ENCODE data around the gene FYB1.

The FYB1 gene

DNA sequence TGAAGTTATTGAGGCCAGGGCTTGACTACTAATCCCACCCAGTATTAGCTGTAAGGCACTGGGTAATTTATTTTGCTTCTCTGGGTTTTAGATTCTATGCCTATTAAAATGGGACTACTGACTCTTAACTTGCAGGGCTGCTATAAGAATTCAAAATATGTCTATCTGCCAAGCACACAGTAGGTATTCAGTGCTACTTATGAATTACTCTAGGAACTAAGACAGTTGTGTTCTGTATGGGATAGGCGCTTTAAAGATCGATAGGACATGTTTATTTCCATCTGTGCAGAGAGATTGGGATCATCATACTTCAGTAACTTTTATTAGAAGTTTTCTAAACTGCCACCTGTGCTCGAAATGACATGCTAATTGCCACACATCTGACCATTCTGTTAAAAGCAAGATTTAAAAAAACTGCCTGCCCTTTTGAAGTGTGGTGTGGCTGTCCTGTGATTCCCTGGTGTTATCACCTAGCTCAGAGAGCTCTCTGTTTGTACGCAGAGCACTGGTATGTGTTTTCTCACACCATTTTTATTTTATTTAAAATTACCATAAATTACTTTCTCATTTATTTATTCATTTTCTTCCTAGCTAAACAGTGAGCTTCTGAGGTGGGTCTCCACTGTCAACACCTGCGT is 58.7 kb downstream of the FYB1 start:
- no peak overlapping the region for H3K4me3 ChIP-seq (ENCODE audit: low read depth in 1 of 2, low read length in 2 of 2)
- no peaks in the 10 kb centered on the region for H3K9me3 ChIP-seq (ENCODE audit: control insufficient read depth in 1 of 2, low read length in 2 of 2)
- no peaks in the 10 kb centered on the region for H3K27me3 ChIP-seq (ENCODE audit: control insufficient read depth in 1 of 2, insufficient read depth in 2 of 2, low read length in 2 of 2)
- H3K36me3 ChIP-seq (ENCODE audit: control insufficient read depth in 1 of 2, insufficient read depth in 2 of 2, low read length in 2 of 2), result no peaks in the 10 kb centered on the region
- H3K9ac ChIP-seq (ENCODE audit: low read depth in 1 of 2, low read length in 2 of 2), result no peak overlapping the region
- no peak overlapping the region for H3K27ac ChIP-seq (ENCODE audit: low read depth, low read length)
- no peaks in the 10 kb centered on the region for H3K4me1 ChIP-seq (ENCODE audit: control insufficient read depth in 1 of 2, insufficient read depth in 2 of 2, low read length in 2 of 2)

DNA sequence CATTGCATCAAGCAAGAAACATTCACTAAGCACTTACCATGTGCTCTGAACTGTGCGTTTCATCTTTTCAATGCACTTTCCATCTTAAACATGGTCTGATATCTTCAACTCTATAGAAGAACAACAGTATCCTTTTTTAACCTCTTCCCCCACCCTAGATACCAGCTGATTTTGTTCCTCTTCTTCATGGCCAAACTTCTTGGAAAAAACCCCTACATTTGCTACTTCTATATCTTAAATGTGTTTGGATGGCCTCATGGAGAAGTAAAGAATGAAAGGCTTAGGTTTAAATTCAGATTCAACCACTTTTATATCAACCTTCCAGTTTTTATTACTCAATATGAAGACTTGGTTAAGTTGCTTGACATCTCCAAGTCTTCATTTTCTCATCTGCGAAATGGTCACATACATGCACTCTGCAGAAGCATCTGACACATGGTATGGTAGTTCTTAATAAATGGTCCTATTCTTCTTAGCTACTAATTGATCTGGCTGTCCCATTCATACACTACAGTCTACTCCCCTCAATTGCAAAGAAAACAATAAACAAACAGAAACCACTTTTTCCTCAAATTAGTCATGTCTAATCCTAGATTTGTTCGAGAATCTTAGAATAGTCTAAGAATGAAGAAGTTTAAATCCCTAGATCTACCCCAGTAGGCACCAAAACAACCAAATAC is 59.4 kb downstream of the FYB1 start:
- H3K4me1 ChIP-seq (ENCODE audit: control insufficient read depth in 1 of 2, insufficient read depth in 2 of 2, low read length in 2 of 2), result no peaks in the 10 kb centered on the region
- H3K9ac ChIP-seq (ENCODE audit: low read depth in 1 of 2, low read length in 2 of 2), result no peak overlapping the region

DNA sequence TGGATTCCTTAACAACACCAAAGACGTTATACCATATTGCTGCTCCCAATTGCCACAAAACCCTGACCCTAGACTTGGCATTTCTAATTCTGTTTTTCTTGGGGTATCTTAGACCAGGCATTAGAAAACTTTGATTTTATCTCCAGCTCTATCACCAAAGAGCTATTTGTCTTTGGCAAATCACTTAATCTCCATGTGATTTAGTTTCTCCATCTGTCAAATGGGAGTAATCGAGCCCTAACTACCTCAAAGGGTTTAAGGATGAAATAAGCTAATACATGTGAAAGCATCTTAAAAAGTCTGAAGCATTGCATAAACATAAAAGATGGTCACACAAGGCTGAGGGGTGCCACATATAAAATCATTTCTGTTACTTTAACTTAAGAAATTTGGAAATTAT is 60.6 kb downstream of the FYB1 start:
- Histone ChIP-seq H3K4me3 (ENCODE audit: low read depth in 1 of 2, low read length in 2 of 2) (no peak overlapping the region), H3K9me3 (ENCODE audit: control insufficient read depth in 1 of 2, low read length in 2 of 2) (no peaks in the 10 kb centered on the region), H3K27ac (ENCODE audit: low read depth, low read length) (no peak overlapping the region), H3K27me3 (ENCODE audit: control insufficient read depth in 1 of 2, insufficient read depth in 2 of 2, low read length in 2 of 2) (no peaks in the 10 kb centered on the region), H3K36me3 (ENCODE audit: control insufficient read depth in 1 of 2, insufficient read depth in 2 of 2, low read length in 2 of 2) (no peaks in the 10 kb centered on the region), H3K4me1 (ENCODE audit: control insufficient read depth in 1 of 2, insufficient read depth in 2 of 2, low read length in 2 of 2) (no peaks in the 10 kb centered on the region), H3K9ac (ENCODE audit: low read depth in 1 of 2, low read length in 2 of 2) (no peak overlapping the region)

More for the DNA sequence above, 59.4 kb downstream of the FYB1 start:
- Histone ChIP-seq H3K27ac (ENCODE audit: low read depth, low read length) (no peak overlapping the region), H3K9me3 (ENCODE audit: control insufficient read depth in 1 of 2, low read length in 2 of 2) (no peaks in the 10 kb centered on the region), H3K4me3 (ENCODE audit: low read depth in 1 of 2, low read length in 2 of 2) (no peak overlapping the region), H3K36me3 (ENCODE audit: control insufficient read depth in 1 of 2, insufficient read depth in 2 of 2, low read length in 2 of 2) (no peaks in the 10 kb centered on the region), H3K27me3 (ENCODE audit: control insufficient read depth in 1 of 2, insufficient read depth in 2 of 2, low read length in 2 of 2) (no peaks in the 10 kb centered on the region)

DNA sequence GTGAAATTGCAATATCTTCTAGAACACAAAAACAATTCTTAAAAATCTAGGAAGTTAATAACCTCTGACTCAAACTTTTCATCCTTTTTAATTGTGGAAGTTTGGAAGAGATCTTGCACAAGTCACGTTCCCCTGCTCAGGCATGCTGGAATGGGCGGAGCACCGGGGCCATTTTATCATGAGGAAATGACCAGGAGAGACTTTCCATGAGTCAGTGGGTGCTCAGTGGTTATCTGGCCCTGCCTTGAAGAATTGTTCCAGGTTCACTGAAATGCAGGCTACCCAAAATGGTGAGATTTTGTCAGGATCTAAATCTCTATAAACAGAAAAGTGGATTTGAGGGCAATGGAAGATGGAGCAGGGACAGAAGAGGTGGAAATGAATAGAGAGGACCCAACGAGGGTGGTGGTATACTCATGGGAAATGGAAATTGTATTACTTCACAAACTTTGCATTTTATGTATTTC is 61.2 kb downstream of the FYB1 start:
- H3K27ac ChIP-seq (ENCODE audit: low read depth, low read length), result no peak overlapping the region
- H3K4me1 ChIP-seq (ENCODE audit: control insufficient read depth in 1 of 2, insufficient read depth in 2 of 2, low read length in 2 of 2), result no peaks in the 10 kb centered on the region
- no peaks in the 10 kb centered on the region for H3K27me3 ChIP-seq (ENCODE audit: control insufficient read depth in 1 of 2, insufficient read depth in 2 of 2, low read length in 2 of 2)
- H3K36me3 ChIP-seq (ENCODE audit: control insufficient read depth in 1 of 2, insufficient read depth in 2 of 2, low read length in 2 of 2), result no peaks in the 10 kb centered on the region
- no peaks in the 10 kb centered on the region for H3K9me3 ChIP-seq (ENCODE audit: control insufficient read depth in 1 of 2, low read length in 2 of 2)
- H3K9ac ChIP-seq (ENCODE audit: low read depth in 1 of 2, low read length in 2 of 2), result no peak overlapping the region
- H3K4me3 ChIP-seq (ENCODE audit: low read depth in 1 of 2, low read length in 2 of 2), result no peak overlapping the region

DNA sequence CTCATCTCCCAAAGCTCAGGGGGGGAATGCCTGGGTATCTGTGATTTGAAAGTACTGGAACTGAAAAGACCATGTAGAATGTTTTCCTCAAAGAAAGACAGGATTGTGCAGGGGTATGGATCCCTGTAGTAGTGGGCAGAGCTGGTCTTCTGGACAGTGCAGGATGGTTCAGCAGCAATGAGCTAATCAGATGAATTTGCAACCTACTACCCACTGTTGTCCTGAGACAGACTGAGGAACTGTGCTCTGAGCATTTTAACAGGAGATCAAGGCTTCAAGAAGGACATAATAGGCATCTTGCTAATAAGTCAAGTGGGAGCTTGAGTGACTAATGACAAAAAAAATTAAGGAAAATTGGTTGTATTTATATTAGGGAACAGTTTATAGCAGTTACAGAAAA is 61.7 kb downstream of the FYB1 start:
- no peak overlapping the region for H3K9ac ChIP-seq (ENCODE audit: low read depth in 1 of 2, low read length in 2 of 2)
- H3K36me3 ChIP-seq (ENCODE audit: control insufficient read depth in 1 of 2, insufficient read depth in 2 of 2, low read length in 2 of 2), result no peaks in the 10 kb centered on the region
- no peak overlapping the region for H3K27ac ChIP-seq (ENCODE audit: low read depth, low read length)
- no peaks in the 10 kb centered on the region for H3K27me3 ChIP-seq (ENCODE audit: control insufficient read depth in 1 of 2, insufficient read depth in 2 of 2, low read length in 2 of 2)
- no peaks in the 10 kb centered on the region for H3K9me3 ChIP-seq (ENCODE audit: control insufficient read depth in 1 of 2, low read length in 2 of 2)
- H3K4me3 ChIP-seq (ENCODE audit: low read depth in 1 of 2, low read length in 2 of 2), result no peak overlapping the region
- H3K4me1 ChIP-seq (ENCODE audit: control insufficient read depth in 1 of 2, insufficient read depth in 2 of 2, low read length in 2 of 2), result no peaks in the 10 kb centered on the region

DNA sequence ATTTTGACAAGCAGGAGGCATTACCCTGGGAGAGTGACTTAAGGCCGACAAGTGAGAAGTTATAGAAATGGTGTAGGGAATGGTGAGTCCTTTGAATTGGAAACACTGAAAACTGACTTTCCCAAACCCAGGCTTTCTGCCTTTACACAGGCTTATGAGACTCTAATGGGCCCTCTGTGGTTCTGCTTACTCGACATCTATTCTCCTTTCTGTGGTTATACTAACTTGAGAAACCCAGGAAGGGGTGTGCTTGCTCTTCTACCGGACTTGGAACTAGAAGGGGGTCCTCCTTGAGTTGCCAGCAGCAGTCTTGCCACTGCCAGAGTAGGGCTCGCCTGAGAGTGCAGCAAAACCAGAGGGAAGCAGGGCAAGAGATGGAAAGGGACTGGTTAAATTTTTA is 63.3 kb downstream of the FYB1 start:
- Histone ChIP-seq H3K9ac (ENCODE audit: low read depth in 1 of 2, low read length in 2 of 2) (no peak overlapping the region), H3K9me3 (ENCODE audit: control insufficient read depth in 1 of 2, low read length in 2 of 2) (no peaks in the 10 kb centered on the region), H3K27ac (ENCODE audit: low read depth, low read length) (no peak overlapping the region), H3K27me3 (ENCODE audit: control insufficient read depth in 1 of 2, insufficient read depth in 2 of 2, low read length in 2 of 2) (no peaks in the 10 kb centered on the region), H3K4me1 (ENCODE audit: control insufficient read depth in 1 of 2, insufficient read depth in 2 of 2, low read length in 2 of 2) (no peaks in the 10 kb centered on the region), H3K4me3 (ENCODE audit: low read depth in 1 of 2, low read length in 2 of 2) (no peak overlapping the region), H3K36me3 (ENCODE audit: control insufficient read depth in 1 of 2, insufficient read depth in 2 of 2, low read length in 2 of 2) (no peaks in the 10 kb centered on the region)

DNA sequence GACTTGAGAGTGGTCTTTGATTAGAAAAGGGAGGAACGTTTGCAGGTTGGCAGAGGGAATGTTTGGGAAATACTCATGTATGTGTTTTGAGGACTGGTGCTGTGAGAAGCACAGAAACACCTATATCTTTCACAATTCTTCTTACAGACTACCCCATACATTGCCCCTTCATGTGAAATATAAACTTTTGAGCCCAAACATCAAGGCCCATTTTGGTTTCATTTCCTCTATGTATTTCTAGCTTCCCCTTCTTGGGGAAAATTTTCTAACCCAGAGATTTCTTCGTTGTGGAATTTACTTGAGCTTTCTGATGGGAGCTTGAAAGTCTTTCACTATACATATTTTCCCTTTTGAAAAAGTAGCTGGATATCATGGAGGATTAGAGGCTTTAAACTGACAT is 67.6 kb downstream of the FYB1 start:
- Histone ChIP-seq H3K27me3 (ENCODE audit: control insufficient read depth in 1 of 2, insufficient read depth in 2 of 2, low read length in 2 of 2) (no peaks in the 10 kb centered on the region), H3K36me3 (ENCODE audit: control insufficient read depth in 1 of 2, insufficient read depth in 2 of 2, low read length in 2 of 2) (no peaks in the 10 kb centered on the region), H3K9me3 (ENCODE audit: control insufficient read depth in 1 of 2, low read length in 2 of 2) (no peaks in the 10 kb centered on the region), H3K27ac (ENCODE audit: low read depth, low read length) (no peak overlapping the region), H3K9ac (ENCODE audit: low read depth in 1 of 2, low read length in 2 of 2) (no peak overlapping the region), H3K4me3 (ENCODE audit: low read depth in 1 of 2, low read length in 2 of 2) (no peak overlapping the region), H3K4me1 (ENCODE audit: control insufficient read depth in 1 of 2, insufficient read depth in 2 of 2, low read length in 2 of 2) (no peaks in the 10 kb centered on the region)

DNA sequence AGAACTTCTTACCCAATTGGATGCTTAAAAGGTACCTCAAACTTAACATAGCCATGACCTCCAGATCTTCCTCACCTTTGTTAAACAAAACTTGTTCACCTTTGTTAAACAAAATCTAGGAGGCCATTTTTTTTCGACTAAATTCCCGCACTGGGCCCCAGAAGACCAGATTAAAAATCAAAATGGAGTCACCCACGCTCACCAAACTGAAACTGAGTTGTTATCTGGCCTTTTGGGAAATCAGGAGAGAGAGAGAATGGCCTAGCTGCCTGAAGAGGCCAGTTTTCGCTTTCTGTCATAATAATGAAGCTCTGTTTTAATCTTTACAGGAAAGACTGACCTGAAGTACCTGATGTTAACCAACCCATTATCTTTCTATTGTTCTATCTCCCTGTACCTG is 69.4 kb downstream of the FYB1 start:
- Histone ChIP-seq H3K27ac (ENCODE audit: low read depth, low read length) (no peak overlapping the region), H3K4me3 (ENCODE audit: low read depth in 1 of 2, low read length in 2 of 2) (no peak overlapping the region), H3K27me3 (ENCODE audit: control insufficient read depth in 1 of 2, insufficient read depth in 2 of 2, low read length in 2 of 2) (no peaks in the 10 kb centered on the region), H3K4me1 (ENCODE audit: control insufficient read depth in 1 of 2, insufficient read depth in 2 of 2, low read length in 2 of 2) (no peaks in the 10 kb centered on the region), H3K36me3 (ENCODE audit: control insufficient read depth in 1 of 2, insufficient read depth in 2 of 2, low read length in 2 of 2) (no peaks in the 10 kb centered on the region), H3K9me3 (ENCODE audit: control insufficient read depth in 1 of 2, low read length in 2 of 2) (no peaks in the 10 kb centered on the region), H3K9ac (ENCODE audit: low read depth in 1 of 2, low read length in 2 of 2) (no peak overlapping the region)

DNA sequence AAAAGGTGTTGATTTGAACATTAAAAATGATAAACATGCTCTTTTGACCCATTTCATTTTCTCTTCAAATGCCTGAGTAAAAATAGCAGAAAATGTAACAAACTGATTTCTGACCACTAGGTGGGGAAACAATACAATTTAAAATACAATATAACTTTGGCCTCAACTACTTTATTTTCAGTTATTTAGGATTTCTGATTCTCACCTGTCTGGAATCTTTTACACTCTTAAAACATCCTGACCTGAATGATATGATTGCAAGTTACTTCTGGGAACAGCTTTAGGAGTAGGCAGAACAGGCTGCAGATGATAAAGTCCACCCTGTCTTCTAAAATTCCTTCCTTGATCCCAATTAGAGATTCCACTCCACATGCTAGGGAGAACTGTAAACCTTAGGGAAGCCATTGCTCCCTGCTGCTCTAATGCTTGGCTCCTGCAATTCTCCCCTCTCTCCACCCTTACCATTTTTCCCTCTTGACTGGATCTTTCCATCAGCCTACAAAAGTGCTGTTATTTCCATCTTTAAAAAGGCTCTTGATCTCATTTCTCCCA is 70.3 kb downstream of the FYB1 start:
- Histone ChIP-seq H3K27ac (ENCODE audit: low read depth, low read length) (no peak overlapping the region), H3K4me1 (ENCODE audit: control insufficient read depth in 1 of 2, insufficient read depth in 2 of 2, low read length in 2 of 2) (no peaks in the 10 kb centered on the region), H3K4me3 (ENCODE audit: low read depth in 1 of 2, low read length in 2 of 2) (no peak overlapping the region), H3K9ac (ENCODE audit: low read depth in 1 of 2, low read length in 2 of 2) (no peak overlapping the region), H3K9me3 (ENCODE audit: control insufficient read depth in 1 of 2, low read length in 2 of 2) (no peaks in the 10 kb centered on the region), H3K36me3 (ENCODE audit: control insufficient read depth in 1 of 2, insufficient read depth in 2 of 2, low read length in 2 of 2) (no peaks in the 10 kb centered on the region), H3K27me3 (ENCODE audit: control insufficient read depth in 1 of 2, insufficient read depth in 2 of 2, low read length in 2 of 2) (no peaks in the 10 kb centered on the region)

DNA sequence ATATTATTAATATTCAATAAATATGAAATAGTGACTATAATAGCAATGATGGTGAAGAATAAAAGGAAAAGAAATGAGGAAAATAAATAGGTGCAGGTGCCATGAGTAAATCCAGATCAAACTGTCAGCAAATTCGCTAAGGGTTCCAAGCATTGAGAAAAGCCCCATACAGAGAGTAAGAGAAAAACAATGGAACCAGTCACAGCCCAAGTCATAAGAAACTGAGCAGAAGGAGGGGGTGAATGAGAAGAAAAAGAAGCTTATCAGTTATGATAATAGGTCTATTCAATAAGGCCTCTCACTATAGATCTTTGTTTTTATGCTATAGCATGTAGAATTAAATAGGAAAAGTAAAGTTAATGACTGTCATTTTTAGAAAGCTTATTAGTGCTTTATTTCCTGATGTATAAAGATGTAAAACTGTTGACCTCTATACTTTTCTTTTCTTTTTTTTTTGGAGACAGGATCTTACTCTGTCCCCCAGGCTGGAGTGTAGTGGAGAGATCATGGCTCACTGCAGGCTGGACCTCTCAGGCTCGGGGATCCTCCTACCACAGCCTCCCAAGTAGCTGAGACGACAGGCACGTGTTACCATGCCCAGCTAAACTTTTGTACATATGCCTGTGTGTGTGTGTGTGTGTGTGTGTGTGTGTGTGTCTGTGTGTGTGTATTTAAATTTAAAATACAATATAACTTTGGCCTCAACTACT is 72.4 kb downstream of the FYB1 start:
- H3K9ac ChIP-seq (ENCODE audit: low read depth in 1 of 2, low read length in 2 of 2), result no peak overlapping the region
- no peak overlapping the region for H3K27ac ChIP-seq (ENCODE audit: low read depth, low read length)
- no peaks in the 10 kb centered on the region for H3K4me1 ChIP-seq (ENCODE audit: control insufficient read depth in 1 of 2, insufficient read depth in 2 of 2, low read length in 2 of 2)
- no peaks in the 10 kb centered on the region for H3K9me3 ChIP-seq (ENCODE audit: control insufficient read depth in 1 of 2, low read length in 2 of 2)
- no peak overlapping the region for H3K4me3 ChIP-seq (ENCODE audit: low read depth in 1 of 2, low read length in 2 of 2)
- no peaks in the 10 kb centered on the region for H3K36me3 ChIP-seq (ENCODE audit: control insufficient read depth in 1 of 2, insufficient read depth in 2 of 2, low read length in 2 of 2)
- H3K27me3 ChIP-seq (ENCODE audit: control insufficient read depth in 1 of 2, insufficient read depth in 2 of 2, low read length in 2 of 2), result no peaks in the 10 kb centered on the region
